ENCODE data around the gene ADAMTSL1.

DNA sequence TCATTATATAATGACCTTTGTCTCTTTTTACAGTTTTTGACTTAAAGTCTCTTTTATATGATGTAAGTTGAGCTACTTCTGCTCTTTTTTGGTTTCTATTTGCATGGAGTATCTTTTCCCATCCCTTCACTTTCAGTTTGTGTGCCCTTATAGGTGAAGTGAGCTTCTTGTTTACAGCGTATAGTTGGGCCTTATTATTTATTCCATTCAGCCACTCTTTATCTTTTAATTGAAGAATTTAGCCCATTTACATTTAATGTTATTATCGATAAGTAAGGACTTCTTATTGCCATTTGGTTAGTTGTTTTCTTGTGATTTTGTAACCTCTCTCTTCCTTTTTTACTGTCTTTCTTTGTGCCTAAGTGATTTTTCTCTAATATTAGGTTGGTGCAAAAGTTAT, 117.3 kb downstream of the ADAMTSL1 start:
- TF ChIP-seq POLR2A (IDR thresholded peaks at IDR 0.05) = no peak
- TF ChIP-seq, protein P1, sequence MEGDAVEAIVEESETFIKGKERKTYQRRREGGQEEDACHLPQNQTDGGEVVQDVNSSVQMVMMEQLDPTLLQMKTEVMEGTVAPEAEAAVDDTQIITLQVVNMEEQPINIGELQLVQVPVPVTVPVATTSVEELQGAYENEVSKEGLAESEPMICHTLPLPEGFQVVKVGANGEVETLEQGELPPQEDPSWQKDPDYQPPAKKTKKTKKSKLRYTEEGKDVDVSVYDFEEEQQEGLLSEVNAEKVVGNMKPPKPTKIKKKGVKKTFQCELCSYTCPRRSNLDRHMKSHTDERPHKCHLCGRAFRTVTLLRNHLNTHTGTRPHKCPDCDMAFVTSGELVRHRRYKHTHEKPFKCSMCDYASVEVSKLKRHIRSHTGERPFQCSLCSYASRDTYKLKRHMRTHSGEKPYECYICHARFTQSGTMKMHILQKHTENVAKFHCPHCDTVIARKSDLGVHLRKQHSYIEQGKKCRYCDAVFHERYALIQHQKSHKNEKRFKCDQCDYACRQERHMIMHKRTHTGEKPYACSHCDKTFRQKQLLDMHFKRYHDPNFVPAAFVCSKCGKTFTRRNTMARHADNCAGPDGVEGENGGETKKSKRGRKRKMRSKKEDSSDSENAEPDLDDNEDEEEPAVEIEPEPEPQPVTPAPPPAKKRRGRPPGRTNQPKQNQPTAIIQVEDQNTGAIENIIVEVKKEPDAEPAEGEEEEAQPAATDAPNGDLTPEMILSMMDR (IDR thresholded peaks at IDR 0.05) = no peak

All from stomach (tissue), 4 donors.